Smooth muscle cell (in vitro differentiated cells): ENCODE measurements around the gene ERC2. TPM values are rescaled to one million over a fixed set of nuclear protein-coding genes. Genes with fewer than 3 reads are reported as not detected.

Experiments
- DNase-seq: peaks from one replicate; lab custom pipeline; 2025; ENCODE audit not compliant: unreplicated experiment; lab: John Stamatoyannopoulos, UW
- H2AFZ ChIP-seq: fragments of 200-600 bp; sonication (generic); 2 replicates; pipeline ENCODE4 v1.6.0; 2016; ENCODE audit warnings: antibody characterized with exemption, low read depth, mild to moderate bottlenecking
- H3F3A ChIP-seq: fragments of 200-600 bp; sonication (generic); 2 replicates; pipeline ENCODE4 v1.6.0; 2017; ENCODE audit warnings: antibody characterized with exemption, low read depth
- H3K27ac ChIP-seq: fragments of 200-600 bp; sonication (generic); 2 replicates; pipeline ENCODE4 v1.5.1; 2016; ENCODE audit warnings: low read depth, mild to moderate bottlenecking
- H3K27me3 ChIP-seq: fragments of 200-600 bp; sonication (generic); 2 replicates; pipeline ENCODE4 v1.6.1; 2016; ENCODE audit warnings: low read depth, mild to moderate bottlenecking
- H3K36me3 ChIP-seq: fragments of 200-600 bp; sonication (generic); 2 replicates; pipeline ENCODE4 v1.5.1; 2016; ENCODE audit warnings: low read depth
- H3K4me1 ChIP-seq: fragments of 200-600 bp; sonication (generic); 2 replicates; pipeline ENCODE4 v1.5.1; 2016; ENCODE audit warnings: low read depth
- H3K4me2 ChIP-seq: fragments of 200-600 bp; sonication (generic); 2 replicates; pipeline ENCODE4 v1.6.0; 2016; ENCODE audit warnings: mild to moderate bottlenecking
- H3K4me3 ChIP-seq: fragments of 200-600 bp; sonication (generic); 2 replicates; pipeline ENCODE4 v1.5.1; 2016; ENCODE audit warnings: mild to moderate bottlenecking
- H3K79me2 ChIP-seq: fragments of 200-600 bp; sonication (generic); 2 replicates; pipeline ENCODE4 v1.6.0; 2016; ENCODE audit warnings: low read depth, mild to moderate bottlenecking
- H3K9ac ChIP-seq: fragments of 200-600 bp; sonication (generic); 2 replicates; pipeline ENCODE4 v1.6.0; 2016; ENCODE audit warnings: low read depth
- H3K9me3 ChIP-seq: fragments of 200-600 bp; sonication (generic); replicated peaks from 2 replicates; pipeline ENCODE4 v1.5.1; 2016; ENCODE audit warnings: low read depth
- H4K20me1 ChIP-seq: fragments of 200-600 bp; sonication (generic); 2 replicates; pipeline ENCODE4 v1.6.0; 2016; ENCODE audit warnings: low read depth
- CTCF ChIP-seq: fragments of 200-600 bp; sonication (generic); IDR thresholded peaks from 2 replicates; pipeline ENCODE4 v1.5.1; 2017; ENCODE audit warnings: borderline replicate concordance, mild to moderate bottlenecking, antibody characterized with exemption; ENCODE audit not compliant: insufficient read depth, poor library complexity, severe bottlenecking
- WGBS: methylation state at CpG from one replicate; pipeline ENCODE4 v1.1.7; 2016; ENCODE audit warnings: low lambda C conversion rate; 5-methylcytosine and 5-hydroxymethylcytosine counted together
- polyA plus RNA-seq: library from polyadenylated mRNA; unstranded; fragments of >200 nt; fragmentation: Nextera tagmentation; extraction: Ambion mirVana; gene quantifications from 2 replicates; pipeline ENCODE4 v1.2.1, GENCODE V29; 2016
- total RNA-seq: library from RNA; depleted of rRNA; stranded (reverse); fragments of >200 nt; gene quantifications from 2 replicates; pipeline ENCODE4 v1.2.3, GENCODE V29; 2014

Gene ERC2
- total and polyA plus RNA-seq, 2 experiments from 2014 or later: 1.1 TPM; not detected in 1

GRCh38 chr3:56087451-56088053 lies 380.7 kb downstream of the ERC2 start:
- WGBS: 95% methylated on average over 10 of the region's 10 CpGs
- no peaks in the 10 kb centered on the region for H3K36me3 ChIP-seq
- no peak overlapping the region for H2AFZ ChIP-seq

GRCh38 chr3:56086355-56086754 lies 381.9 kb downstream of the ERC2 start:
- H3K9ac ChIP-seq: no peak overlapping the region
- H4K20me1 ChIP-seq: no peaks in the 10 kb centered on the region
- TF ChIP-seq CTCF: no peak
- DNase-seq: no peak
- H3K9me3 ChIP-seq: no peaks in the 10 kb centered on the region
- H3K4me2 ChIP-seq: no peak overlapping the region
- H3K4me1 ChIP-seq: no peaks in the 10 kb centered on the region
- no peaks in the 10 kb centered on the region for H3K36me3 ChIP-seq
- H3K27me3 ChIP-seq: no peaks in the 10 kb centered on the region
- H2AFZ ChIP-seq: no peak overlapping the region
- H3K4me3 ChIP-seq: no peak overlapping the region
- no peaks in the 10 kb centered on the region for H3K79me2 ChIP-seq
- H3F3A ChIP-seq: no peaks in the 10 kb centered on the region
- WGBS: 88% methylated on average over 1 of the region's 1 CpG
- H3K27ac ChIP-seq: no peak overlapping the region

More at GRCh38 chr3:56087451-56088053, 380.7 kb downstream of the ERC2 start:
- H3K4me1 ChIP-seq: no peaks in the 10 kb centered on the region
- TF ChIP-seq CTCF: no peak
- no peaks in the 10 kb centered on the region for H3K79me2 ChIP-seq
- H3K9ac ChIP-seq: no peak overlapping the region
- no peak overlapping the region for H3K4me3 ChIP-seq
- H3K4me2 ChIP-seq: no peak overlapping the region
- no peaks in the 10 kb centered on the region for H3F3A ChIP-seq
- DNase-seq: no peak
- H3K9me3 ChIP-seq: no peaks in the 10 kb centered on the region
- no peak overlapping the region for H3K27ac ChIP-seq
- no peaks in the 10 kb centered on the region for H4K20me1 ChIP-seq
- H3K27me3 ChIP-seq: no peaks in the 10 kb centered on the region

GRCh38 chr3:56081246-56081645 lies 387.0 kb downstream of the ERC2 start:
- WGBS: 81% methylated on average over 2 of the region's 2 CpGs
- Histone ChIP-seq H3K4me1 (no peaks in the 10 kb centered on the region), H3K9ac (no peak overlapping the region), H3K27ac (no peak overlapping the region), H3F3A (no peaks in the 10 kb centered on the region), H3K4me3 (no peak overlapping the region), H2AFZ (no peak overlapping the region), H3K4me2 (no peak overlapping the region), H3K27me3 (no peaks in the 10 kb centered on the region), H3K36me3 (no peaks in the 10 kb centered on the region), H4K20me1 (no peaks in the 10 kb centered on the region), H3K79me2 (no peaks in the 10 kb centered on the region), H3K9me3 (no peaks in the 10 kb centered on the region)
- no peak for DNase-seq
- no peak for TF ChIP-seq CTCF

- H3K36me3 ChIP-seq: no peaks in the 10 kb centered on the region
- H3F3A ChIP-seq: no peaks in the 10 kb centered on the region
- no peaks in the 10 kb centered on the region for H3K79me2 ChIP-seq
- H3K4me1 ChIP-seq: no peaks in the 10 kb centered on the region
- H4K20me1 ChIP-seq: no peaks in the 10 kb centered on the region
- TF ChIP-seq CTCF: no peak
- H3K4me2 ChIP-seq: no peak overlapping the region
- no peak overlapping the region for H2AFZ ChIP-seq
- 94% methylated on average over 2 of the region's 2 CpGs for WGBS
- H3K27me3 ChIP-seq: no peaks in the 10 kb centered on the region
- H3K27ac ChIP-seq: no peak overlapping the region
- H3K9ac ChIP-seq: no peak overlapping the region
- H3K4me3 ChIP-seq: no peak overlapping the region
- no peak for DNase-seq
- no peaks in the 10 kb centered on the region for H3K9me3 ChIP-seq
Measured at GRCh38 chr3:56076746-56077145, 391.5 kb downstream of the ERC2 start.
